Non-pigmented ciliary epithelial cell (primary cell): ENCODE data around the gene CCDC154.
"Not testable (repeated sequence)": the region's sequence is repeated elsewhere in the genome, so short reads cannot be mapped to it uniquely, and the experiment has no call there.

ENCODE experiments used
- DNase-seq: peaks from one replicate; pipeline ENCODE4 v3.0.0-alpha.2; 2010; ENCODE audit warnings: low read depth

CCDC154 gene

GRCh38 chr16:1443980-1444729 is at the start of gene CCDC154:
Gene CCDC154, minus strand, starts transcription at chr16:1444556. Its CDS starts 234 bp downstream, at chr16:1444322.
- DNase-seq: no peak

- no peak for DNase-seq
Measured at GRCh38 chr16:1493746-1494094, 49.4 kb upstream of the CCDC154 start.

GRCh38 chr16:1492923-1493745 is 48.8 kb upstream of the CCDC154 start, which contains the start of gene TELO2:
Gene TELO2, plus strand, starts transcription at chr16:1493360. Its CDS starts 922 bp downstream, at chr16:1494282.
- DNase-seq: no peak

- no peak for DNase-seq
Measured at GRCh38 chr16:1492082-1492922, 47.9 kb upstream of the CCDC154 start.

- DNase-seq: no peak
Measured at GRCh38 chr16:1491327-1491726, 47.0 kb upstream of the CCDC154 start.

GRCh38 chr16:1489077-1489476 is 44.7 kb upstream of the CCDC154 start:
- DNase-seq: no peak

- DNase-seq: no peak
Measured at GRCh38 chr16:1488619-1489018, 44.3 kb upstream of the CCDC154 start, which contains the start of gene PTX4. Gene PTX4, minus strand, starts transcription at chr16:1488944. Its CDS starts 35 bp downstream, at chr16:1488909.

- no peak for DNase-seq
Measured at GRCh38 chr16:1488054-1488601, 43.8 kb upstream of the CCDC154 start.

GRCh38 chr16:1487395-1488053 is 43.2 kb upstream of the CCDC154 start:
- no peak for DNase-seq

GRCh38 chr16:1486551-1487390 is 42.4 kb upstream of the CCDC154 start:
- no peak for DNase-seq

- DNase-seq: no peak
Measured at GRCh38 chr16:1485847-1486496, 41.6 kb upstream of the CCDC154 start.

- no peak for DNase-seq
Measured at GRCh38 chr16:1481906-1482835, 37.8 kb upstream of the CCDC154 start.

- DNase-seq: not testable (repeated sequence)
Measured at GRCh38 chr16:1478937-1479336, 34.6 kb upstream of the CCDC154 start.

- no peak for DNase-seq
Measured at GRCh38 chr16:1477033-1477432, 32.7 kb upstream of the CCDC154 start.

GRCh38 chr16:1475552-1476114 is 31.3 kb upstream of the CCDC154 start:
- no peak for DNase-seq

- no peak for DNase-seq
Measured at GRCh38 chr16:1474796-1475551, 30.6 kb upstream of the CCDC154 start, which contains the start of gene CLCN7. Gene CLCN7, minus strand, starts transcription at chr16:1475028. Its CDS starts 54 bp downstream, at chr16:1474974.

- DNase-seq: no peak
Measured at GRCh38 chr16:1474082-1474795, 29.9 kb upstream of the CCDC154 start.
